ENCODE measurements around the gene OSBPL2. TPM values are rescaled to one million over a fixed set of nuclear protein-coding genes. Genes with fewer than 3 reads are reported as not detected.
A peak's percentile ranks its signal among the peaks of the same experiment; 100 is the strongest.

OSBPL2 gene
- total and polyA plus RNA-seq, 2 donors (not counting 3 experiments of a cell fraction or from before 2014, with no cell fraction given): 13.1 to 33.0 TPM

GRCh38 chr20:62258499-62259293, 20.4 kb downstream of the OSBPL2 start:
- TF ChIP-seq FOS (IDR thresholded peaks at IDR 0.05; ENCODE audit: borderline replicate concordance, insufficient read depth, low read length) (peak; percentile 21), MAX (IDR thresholded peaks at IDR 0.05; ENCODE audit: insufficient read depth, insufficient read length) (no peak)
- H3K27ac ChIP-seq (ENCODE audit: insufficient read depth, low read depth, low read length): no peak overlapping the region
- H3K79me2 ChIP-seq (ENCODE audit: control insufficient read depth, insufficient read depth, low read length): no peaks in the 10 kb centered on the region

GRCh38 chr20:62259294-62259565, 20.9 kb downstream of the OSBPL2 start:
- Histone ChIP-seq H3K79me2 (ENCODE audit: control insufficient read depth, insufficient read depth, low read length) (no peaks in the 10 kb centered on the region), H3K9ac (replicated peaks; ENCODE audit: extremely low read depth, insufficient read depth, low read length) (no peak overlapping the region), H3K4me1 (ENCODE audit: control insufficient read depth, extremely low read depth, insufficient read depth, low read length) (no peaks in the 10 kb centered on the region), H3K9me3 (replicated peaks; ENCODE audit: control insufficient read depth, insufficient read depth, low read length) (no peaks in the 10 kb centered on the region), H3K4me2 (ENCODE audit: insufficient read depth, low read length) (no peak overlapping the region), H3K27ac (ENCODE audit: insufficient read depth, low read depth, low read length) (no peak overlapping the region), H3K36me3 (ENCODE audit: control insufficient read depth in 2 of 2, extremely low read depth in 1 of 2, insufficient read depth in 2 of 2, low read length in 2 of 2) (peaks cover 2 to 37% of the 10 kb centered on the region in 2 experiments), H2AFZ (ENCODE audit: low read depth, low read length) (no peak overlapping the region), H3K9me1 (replicated peaks; ENCODE audit: control insufficient read depth, extremely low read depth, insufficient read depth, low read length) (no peaks in the 10 kb centered on the region), H4K20me1 (replicated peaks; ENCODE audit: control insufficient read depth, extremely low read depth, insufficient read depth, low read length) (no peaks in the 10 kb centered on the region), H3K4me3 (replicated peaks in 1 of 3; ENCODE audit: insufficient read depth in 1 of 3, low read depth in 1 of 3, low read length in 3 of 3) (no peak overlapping the region), H3K27me3 (ENCODE audit: control insufficient read depth in 2 of 2, insufficient read depth in 2 of 2, low read length in 2 of 2) (no peaks in the 10 kb centered on the region)
- ChIA-PET POLR2A (no interaction called here), CTCF (interaction anchor here (1.1 kb wide), 1 partner anchor 249 kb away, joined by 4 read pairs; no protein-coding TSS in a partner anchor)
- DNase-seq (ENCODE audit: low read depth, low spot score) (no peak), FAIRE-seq (no peak)
- dilution Hi-C loops (cut with MboI; ENCODE audit: extremely low pct_ligation_motif_present, low sequenced_read_pairs): no loop called here
- TF ChIP-seq FOS (IDR thresholded peaks at IDR 0.05; ENCODE audit: borderline replicate concordance, insufficient read depth, low read length): no peak
- TF ChIP-seq CTCF (IDR thresholded peaks at IDR 0.05; ENCODE audit: extremely low read depth in 1 of 2, insufficient read depth in 1 of 2, low read depth in 1 of 2, low read length in 2 of 2): no peak
- no peak for TF ChIP-seq JUN (IDR thresholded peaks at IDR 0.05; ENCODE audit: borderline replicate concordance, insufficient read depth, insufficient read length, low read depth)
- no peak for TF ChIP-seq EZH2 (IDR thresholded peaks at IDR 0.05; ENCODE audit: borderline replicate concordance, low read depth, low read length, severe bottlenecking)
- TF ChIP-seq MAX (IDR thresholded peaks at IDR 0.05; ENCODE audit: insufficient read depth, insufficient read length): no peak
- no peak for TF ChIP-seq MYC (IDR thresholded peaks at IDR 0.05; ENCODE audit: low read depth, low read length)
- TF ChIP-seq POLR2A (IDR thresholded peaks at IDR 0.05; ENCODE audit: low read depth, low read length): no peak
- TF ChIP-seq POLR2AphosphoS5 (IDR thresholded peaks at IDR 0.05; ENCODE audit: insufficient read depth, low read depth, low read length): no peak
- intact Hi-C loops (cut with micrococcal nuclease): no loop called here
- no TSS peak for BruUV-seq (replicated peaks)

More at GRCh38 chr20:62258499-62259293, 20.4 kb downstream of the OSBPL2 start:
- Histone ChIP-seq H3K27me3 (ENCODE audit: control insufficient read depth in 2 of 2, insufficient read depth in 2 of 2, low read length in 2 of 2) (no peaks in the 10 kb centered on the region), H3K4me2 (ENCODE audit: insufficient read depth, low read length) (no peak overlapping the region), H3K9me1 (replicated peaks; ENCODE audit: control insufficient read depth, extremely low read depth, insufficient read depth, low read length) (no peaks in the 10 kb centered on the region), H3K4me3 (replicated peaks in 1 of 3; ENCODE audit: insufficient read depth in 1 of 3, low read depth in 1 of 3, low read length in 3 of 3) (no peak overlapping the region), H3K9ac (replicated peaks; ENCODE audit: extremely low read depth, insufficient read depth, low read length) (no peak overlapping the region), H3K4me1 (ENCODE audit: control insufficient read depth, extremely low read depth, insufficient read depth, low read length) (no peaks in the 10 kb centered on the region), H2AFZ (ENCODE audit: low read depth, low read length) (no peak overlapping the region), H4K20me1 (replicated peaks; ENCODE audit: control insufficient read depth, extremely low read depth, insufficient read depth, low read length) (no peaks in the 10 kb centered on the region), H3K36me3 (ENCODE audit: control insufficient read depth in 2 of 2, extremely low read depth in 1 of 2, insufficient read depth in 2 of 2, low read length in 2 of 2) (peaks cover 2 to 35% of the 10 kb centered on the region in 2 experiments), H3K9me3 (replicated peaks; ENCODE audit: control insufficient read depth, insufficient read depth, low read length) (no peaks in the 10 kb centered on the region)
- dilution Hi-C loops (cut with MboI; ENCODE audit: extremely low pct_ligation_motif_present, low sequenced_read_pairs): no loop called here
- DNase-seq (ENCODE audit: low read depth, low spot score) (peak; percentile 28), FAIRE-seq (peak; percentile 26)
- no TSS peak for BruUV-seq (replicated peaks)
- intact Hi-C loops (cut with micrococcal nuclease): no loop called here
- CTCF ChIA-PET: interaction anchor here (1.1 kb wide), 1 partner anchor 248 kb away, joined by 4 read pairs; no protein-coding TSS in a partner anchor
- POLR2A ChIA-PET: no interaction called here

Data from endothelial cell of umbilical vein (primary cell).